ENCODE measurements around the gene SORCS1.

- TF ChIP-seq L3MBTL2 (conservative IDR thresholded peaks at IDR 0.05) (no peak), NFRKB (IDR thresholded peaks at IDR 0.05) (no peak), FOXA1 (IDR thresholded peaks at IDR 0.05) (no peak), HDGF (IDR thresholded peaks at IDR 0.05; ENCODE audit: borderline replicate concordance) (no peak), SUZ12 (IDR thresholded peaks at IDR 0.05) (no peak), BHLHE40 (IDR thresholded peaks at IDR 0.05; ENCODE audit: borderline replicate concordance) (no peak), PKNOX1 (IDR thresholded peaks at IDR 0.05) (no peak), ELF4 (IDR thresholded peaks at IDR 0.05) (no peak)
These were observed 550.2 kb downstream of the SORCS1 start for GRCh38 chr10:106614293-106614692.

Data from HEK293T (cell line).